Stimulated activated CD4-positive, alpha-beta T cell treated with anti-CD3 and anti-CD28 coated beads, Interleukin-15, amount 100 ng/mL, for 48 hours (primary cell): ENCODE data around the gene ADGRE2.

ENCODE experiments used
- DNase-seq, 2 donors: peaks; one replicate each; pipeline ENCODE4 v3.0.0-alpha.2; 2020; ENCODE audit warnings: low read depth in 2 of 2

Gene ADGRE2

DNA sequence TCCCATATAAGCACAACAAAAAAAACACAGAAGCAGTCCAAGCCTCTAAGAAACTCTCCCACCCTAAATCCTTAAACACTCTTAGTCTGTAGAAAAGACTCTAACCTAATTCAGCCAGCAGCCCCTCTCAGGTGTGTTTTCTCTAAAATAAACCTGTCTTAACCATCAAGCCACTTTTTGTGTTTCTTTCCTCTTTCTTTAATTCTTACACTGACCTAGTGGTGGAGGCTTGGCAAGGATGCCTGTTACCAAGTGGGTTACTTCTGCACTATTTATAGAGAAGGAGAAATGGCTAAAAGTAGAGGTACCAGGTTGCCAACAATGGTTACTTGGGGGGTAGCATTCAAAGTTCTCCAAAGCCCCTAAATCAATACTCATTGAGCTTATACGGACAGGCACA lies 44.8 kb downstream of the ADGRE2 start:
- no peak for DNase-seq

DNA sequence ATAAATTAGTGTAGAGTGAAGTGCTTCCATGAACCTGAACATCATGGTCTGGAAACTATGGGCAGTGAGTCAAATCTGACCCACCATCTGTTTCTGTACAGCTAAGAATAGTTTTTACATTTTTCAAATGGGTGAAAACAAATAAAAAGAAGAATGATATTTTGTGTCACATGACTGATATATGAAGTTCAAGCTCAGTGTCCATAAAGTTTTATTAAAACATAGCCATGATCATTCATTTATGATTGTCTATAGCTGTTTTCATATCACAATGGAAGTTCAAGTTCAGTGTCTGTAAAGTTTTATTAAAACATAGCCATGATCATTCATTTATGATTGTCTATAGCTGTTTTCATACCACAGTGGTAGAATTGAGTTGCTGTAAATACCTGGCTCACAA lies 45.9 kb downstream of the ADGRE2 start:
- DNase-seq = no peak

DNA sequence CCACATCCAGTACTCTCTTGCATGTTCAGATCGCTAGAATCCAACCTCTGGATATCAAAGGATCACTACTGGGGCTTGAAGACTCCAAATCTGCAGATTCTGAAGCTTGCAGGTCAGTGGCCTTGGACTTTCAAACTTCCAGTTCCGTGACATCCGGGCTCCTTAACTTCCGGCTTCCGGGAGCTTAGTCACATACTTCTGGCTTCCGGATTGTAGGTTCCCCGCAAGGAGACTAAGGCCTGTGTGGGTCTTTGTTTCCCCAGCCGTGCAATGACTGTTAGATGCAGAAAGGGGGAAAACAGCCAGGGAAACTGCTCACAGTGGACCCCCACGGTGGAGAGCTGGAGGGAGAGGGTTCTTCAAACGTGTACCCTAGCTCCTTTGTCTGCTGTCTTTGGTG lies 47.2 kb downstream of the ADGRE2 start:
- no peak for DNase-seq

DNA sequence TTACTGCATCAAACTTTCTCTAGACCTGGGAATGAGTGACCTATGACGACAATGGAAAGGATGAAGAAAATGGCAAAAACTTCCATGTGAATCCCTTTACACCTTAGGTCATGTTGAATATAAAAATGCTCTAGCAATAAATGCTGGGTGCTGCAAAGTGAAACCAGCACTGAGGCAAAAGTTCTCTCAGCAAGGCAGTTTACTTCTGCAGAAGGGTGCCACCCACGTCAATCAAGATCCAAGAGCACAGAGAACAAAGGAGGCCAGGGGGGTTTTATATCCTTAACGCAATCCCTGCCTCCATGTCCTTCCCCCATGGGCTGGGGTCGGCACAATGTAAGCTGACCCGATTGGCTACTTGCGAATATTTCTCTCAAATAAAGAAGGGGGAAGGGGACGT lies 49.8 kb downstream of the ADGRE2 start:
- DNase-seq = no peak

DNA sequence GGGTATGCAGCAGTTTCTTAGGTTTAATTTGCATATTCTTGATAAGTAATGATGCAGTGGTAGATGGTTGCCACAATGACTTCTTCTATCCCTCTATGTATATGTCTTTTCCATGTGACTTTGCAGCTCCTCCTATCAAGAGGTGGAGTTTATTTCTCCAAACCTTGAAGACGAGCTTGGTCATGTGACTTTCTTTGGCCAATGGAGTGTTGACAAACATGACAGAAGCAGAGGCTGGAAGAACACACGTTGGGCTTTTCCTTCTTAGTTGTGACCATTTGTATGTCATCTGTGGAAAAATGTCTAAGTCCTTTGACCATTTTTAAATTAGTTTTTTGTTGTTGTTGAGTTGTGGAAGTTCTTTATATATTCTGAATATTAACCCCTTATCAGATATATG lies 56.2 kb downstream of the ADGRE2 start:
- no peak for DNase-seq

DNA sequence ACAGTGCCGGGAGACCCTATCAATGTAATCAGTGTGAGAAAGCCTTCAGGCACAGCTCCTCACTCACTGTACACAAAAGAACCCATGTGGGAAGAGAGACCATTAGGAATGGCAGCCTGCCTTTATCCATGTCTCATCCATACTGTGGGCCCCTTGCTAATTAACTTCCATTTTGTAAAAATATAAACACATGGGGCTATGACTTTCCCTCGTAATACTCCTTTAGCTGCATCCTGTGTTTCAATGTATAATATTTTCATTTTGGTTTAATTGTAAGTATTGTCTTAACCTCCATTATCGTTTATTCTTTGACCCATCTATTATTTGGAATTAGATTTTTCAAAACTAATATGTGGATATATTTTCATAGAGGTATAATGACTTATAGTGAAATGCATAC lies 59.2 kb downstream of the ADGRE2 start:
- DNase-seq = no peak

DNA sequence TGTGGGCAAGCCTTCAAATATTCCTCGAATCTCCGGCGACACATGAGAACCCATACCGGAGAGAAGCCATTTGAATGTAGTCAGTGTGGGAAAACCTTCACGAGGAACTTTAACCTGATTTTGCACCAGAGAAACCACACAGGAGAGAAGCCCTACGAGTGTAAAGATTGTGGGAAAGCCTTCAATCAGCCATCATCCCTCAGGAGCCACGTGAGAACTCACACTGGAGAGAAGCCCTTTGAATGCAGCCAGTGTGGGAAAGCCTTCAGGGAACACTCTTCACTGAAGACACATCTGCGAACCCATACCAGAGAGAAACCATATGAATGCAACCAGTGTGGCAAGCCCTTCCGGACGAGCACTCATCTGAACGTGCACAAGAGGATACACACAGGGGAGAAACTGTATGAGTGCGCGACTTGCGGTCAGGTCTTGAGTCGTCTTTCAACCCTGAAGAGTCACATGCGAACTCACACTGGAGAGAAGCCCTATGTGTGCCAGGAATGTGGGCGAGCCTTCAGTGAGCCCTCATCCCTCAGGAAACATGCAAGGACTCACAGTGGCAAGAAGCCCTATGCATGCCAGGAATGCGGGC lies 59.7 kb downstream of the ADGRE2 start:
- DNase-seq = no peak

DNA sequence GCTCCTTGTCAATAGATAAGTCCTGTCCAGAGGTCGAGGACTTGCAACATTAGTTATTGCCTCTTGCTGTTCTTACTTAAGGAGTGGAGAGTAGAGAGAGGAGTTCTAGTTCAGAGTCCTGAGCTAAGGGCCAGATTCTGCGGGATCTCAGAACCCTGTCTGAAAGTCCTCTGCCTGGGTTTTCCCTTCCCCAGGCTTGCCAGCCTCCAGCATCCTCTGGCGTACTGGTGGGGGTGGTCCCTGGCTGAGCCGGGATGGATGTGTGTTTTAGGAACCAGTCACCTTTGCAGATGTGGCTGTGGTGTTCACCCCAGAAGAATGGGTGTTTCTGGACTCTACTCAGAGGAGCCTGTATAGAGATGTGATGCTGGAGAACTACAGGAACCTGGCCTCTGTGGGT lies 62.5 kb downstream of the ADGRE2 start:
- DNase-seq = no peak

DNA sequence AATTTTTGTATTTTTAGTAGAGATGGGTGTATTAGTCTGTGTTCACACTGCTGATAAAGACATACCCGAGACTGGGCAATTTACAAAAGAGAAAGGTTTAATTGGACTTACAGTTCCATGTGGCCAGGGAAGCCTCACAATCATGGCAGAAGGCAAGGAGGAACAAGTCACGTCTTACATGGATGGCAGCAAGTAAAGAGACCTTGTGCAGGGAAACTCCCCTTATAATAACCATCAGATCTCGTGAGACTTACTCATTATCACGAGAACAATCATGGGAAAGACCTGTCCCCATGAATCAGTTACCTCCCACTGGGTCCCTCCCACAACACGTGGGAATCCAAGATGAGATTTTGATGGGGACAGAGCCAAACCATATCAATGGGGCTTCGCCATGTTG lies 73.9 kb downstream of the ADGRE2 start:
- DNase-seq = no peak

DNA sequence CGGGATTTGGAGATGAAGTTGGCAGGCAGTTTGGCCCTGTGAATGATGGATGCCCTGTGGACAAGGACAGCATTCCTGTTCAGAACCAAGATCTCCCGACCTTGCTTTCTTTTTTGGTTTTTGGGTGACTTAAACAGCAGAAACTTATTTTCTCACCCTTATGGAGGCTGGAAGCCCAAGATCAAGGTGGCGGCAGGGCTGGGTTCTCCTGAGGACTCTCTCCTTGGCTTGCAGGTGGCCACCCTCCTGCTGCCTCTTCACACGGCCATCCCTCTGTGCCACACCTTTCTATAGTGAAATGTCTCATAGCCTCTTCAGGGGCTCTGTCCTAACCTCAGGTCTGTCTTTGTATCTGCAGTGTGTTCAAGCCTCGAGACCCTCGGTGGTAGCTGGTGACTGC lies 74.5 kb downstream of the ADGRE2 start:
- no peak for DNase-seq

DNA sequence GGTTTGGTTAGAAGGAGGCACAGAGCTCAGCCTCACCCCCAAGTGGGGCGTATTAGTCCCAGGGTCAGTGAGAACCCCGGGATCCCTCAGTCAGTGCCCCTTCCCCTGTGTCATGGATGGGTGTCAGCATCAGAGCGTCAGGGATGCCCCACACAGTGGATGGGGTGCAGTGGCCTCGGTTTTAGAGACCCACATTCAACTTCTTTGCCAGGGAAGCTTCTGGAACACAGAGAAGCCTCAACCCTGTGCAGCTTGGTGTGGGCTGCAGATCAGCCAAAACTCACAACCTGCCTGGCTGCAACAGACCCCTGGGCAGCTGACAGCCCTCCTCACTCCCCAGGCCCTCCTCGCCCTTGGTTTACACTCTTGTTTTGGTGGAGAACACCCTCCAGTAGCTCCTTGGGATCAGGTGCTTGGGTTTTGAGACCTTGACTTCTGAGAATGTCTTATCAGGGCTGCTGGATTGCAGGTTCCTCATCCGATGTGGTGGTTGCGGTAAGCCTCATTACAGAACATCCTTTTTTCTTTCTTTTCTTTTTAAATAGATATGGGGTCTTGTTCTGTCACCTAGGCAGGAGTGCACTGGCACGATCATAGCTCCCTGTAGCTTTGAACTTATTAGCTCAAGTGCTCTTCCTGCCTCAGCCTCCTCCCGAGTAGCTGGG lies 77.5 kb downstream of the ADGRE2 start:
- DNase-seq = no peak

DNA sequence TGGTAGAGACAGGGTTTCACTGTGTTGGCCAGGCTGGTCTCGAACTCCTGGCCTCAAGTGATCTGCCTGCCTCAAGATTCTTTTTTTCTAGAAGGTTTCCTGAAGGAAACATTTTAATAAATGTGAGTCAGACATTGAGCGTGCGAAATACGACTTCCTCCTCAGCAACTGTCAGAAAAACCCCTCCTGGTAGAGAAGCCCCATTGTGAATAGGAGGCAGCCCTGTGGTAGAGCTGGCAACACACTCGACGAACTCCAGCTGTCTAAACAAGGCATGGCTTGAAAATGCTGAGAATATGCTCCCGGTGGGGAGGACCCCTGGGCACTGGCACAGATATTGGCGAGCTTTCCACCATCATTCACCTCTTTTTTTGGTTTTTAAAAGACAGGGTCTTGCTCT lies 78.7 kb downstream of the ADGRE2 start:
- DNase-seq = no peak

DNA sequence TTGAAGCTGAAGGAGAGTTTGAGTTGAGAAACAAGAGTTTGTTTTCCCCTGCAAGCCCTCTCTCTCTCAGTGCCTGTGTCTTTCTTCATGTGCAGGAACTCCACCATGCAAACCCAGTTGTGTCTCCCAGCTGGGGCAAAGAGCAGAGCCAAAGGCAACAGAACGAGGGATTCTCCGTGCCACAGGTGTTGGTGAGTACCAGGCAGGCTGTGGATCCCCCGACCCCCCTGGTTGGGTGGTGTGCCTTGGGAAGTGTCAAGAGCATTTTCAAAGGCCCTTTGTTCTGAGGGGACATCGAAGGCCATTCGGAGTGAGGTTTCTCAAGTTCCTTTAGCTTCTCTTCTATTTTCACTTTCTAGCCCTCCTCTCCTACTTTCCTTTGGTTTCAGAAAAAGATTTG lies 82.9 kb downstream of the ADGRE2 start:
- DNase-seq = no peak

DNA sequence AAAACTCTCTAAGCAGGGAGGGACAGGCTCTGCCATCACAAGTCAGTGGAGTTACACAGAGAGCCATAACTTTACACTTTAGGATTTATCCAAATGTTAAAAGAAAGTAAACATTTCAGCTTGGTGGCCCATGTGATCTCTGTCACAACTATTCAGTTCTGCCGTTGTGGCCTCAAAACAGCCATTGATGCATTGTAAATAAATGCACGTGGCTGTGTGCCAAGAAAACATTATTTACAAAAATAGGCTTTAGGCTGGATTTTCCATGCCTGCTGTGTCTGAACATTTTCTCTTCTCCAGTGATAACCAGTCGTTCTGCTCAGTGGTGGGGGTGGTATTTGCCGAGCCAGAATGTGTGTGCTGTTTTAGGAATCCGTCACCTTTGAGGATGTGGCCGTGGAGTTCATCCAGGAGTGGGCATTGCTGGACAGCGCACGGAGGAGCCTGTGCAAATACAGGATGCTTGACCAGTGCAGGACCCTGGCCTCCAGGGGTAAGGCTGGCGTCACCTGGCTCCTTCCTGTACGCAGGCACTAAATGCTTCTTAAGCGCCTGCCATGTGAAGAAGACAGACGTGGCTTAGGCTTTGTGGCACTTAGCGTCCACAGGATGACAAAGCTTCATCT lies 83.6 kb downstream of the ADGRE2 start:
- DNase-seq = no peak

DNA sequence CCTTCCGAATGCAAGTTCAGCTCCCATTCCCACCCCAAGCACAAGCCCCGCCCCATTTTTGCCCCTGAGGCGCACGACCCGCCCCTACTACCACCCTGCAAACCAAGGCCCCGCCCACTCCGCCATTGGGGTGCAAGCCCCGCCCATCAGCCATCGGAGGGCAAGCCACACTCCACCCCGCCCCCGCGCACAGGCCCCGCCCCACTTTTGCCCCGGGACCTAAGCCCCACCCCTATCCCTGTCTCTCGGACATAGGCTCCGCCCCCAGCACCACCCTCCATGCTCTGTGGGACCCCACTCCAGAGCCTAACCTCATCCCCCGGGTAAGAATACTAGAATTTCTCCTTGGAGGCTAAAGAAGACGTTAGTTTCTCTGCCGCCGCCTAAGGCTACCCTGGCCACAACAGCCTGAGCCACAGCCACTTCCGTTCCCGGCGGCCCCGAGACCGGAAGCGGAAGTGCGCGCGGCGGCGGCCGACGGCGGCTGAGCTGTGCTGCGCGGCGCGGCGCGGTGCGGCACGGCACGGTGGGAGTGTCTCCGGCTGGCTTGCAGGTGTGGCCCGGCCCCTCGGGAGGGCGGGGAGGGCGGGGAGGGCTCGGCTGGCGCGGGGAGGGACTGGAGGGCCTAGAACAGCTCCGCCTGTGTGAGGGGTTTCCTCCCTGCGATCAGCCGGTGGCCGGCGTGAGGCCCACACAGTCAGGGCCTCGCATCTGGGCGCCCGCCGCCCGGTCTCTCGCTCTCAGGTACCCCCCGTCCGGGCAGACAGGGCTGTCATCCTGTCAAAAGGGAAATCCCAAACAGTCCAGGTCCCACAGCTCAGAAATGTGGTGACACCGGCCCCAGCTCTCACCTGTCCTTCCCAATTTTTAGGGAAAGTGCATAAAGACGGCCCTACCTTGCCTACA lies 88.5 kb downstream of the ADGRE2 start, which contains the start of gene ZNF333:
TSS of gene ZNF333 (plus strand) at position 451 of the 906 bp plus-strand sequence. CDS start 3,444 bp downstream, outside the sequence.
- DNase-seq = peak; percentile 98 to 100

DNA sequence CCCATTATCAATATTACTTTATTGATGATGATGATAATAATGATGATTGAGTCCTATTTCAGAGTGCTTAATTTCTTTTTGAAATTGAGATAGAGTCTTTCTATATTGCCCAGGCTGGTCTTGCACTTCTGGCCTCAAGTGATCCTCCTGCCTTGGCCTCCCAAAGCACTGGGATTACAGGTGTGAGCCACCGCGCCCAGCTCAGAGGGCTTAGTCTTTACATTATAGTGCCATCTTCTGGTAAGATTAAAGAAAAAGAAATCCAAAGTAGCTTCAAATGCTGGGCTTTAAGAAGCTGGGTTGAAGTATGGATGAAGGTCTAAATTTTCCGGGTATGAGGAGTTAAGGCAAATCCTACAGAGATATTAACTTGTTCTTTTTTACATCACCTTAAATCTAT lies 91.9 kb downstream of the ADGRE2 start:
- peak; percentile 7 to 8 for DNase-seq

DNA sequence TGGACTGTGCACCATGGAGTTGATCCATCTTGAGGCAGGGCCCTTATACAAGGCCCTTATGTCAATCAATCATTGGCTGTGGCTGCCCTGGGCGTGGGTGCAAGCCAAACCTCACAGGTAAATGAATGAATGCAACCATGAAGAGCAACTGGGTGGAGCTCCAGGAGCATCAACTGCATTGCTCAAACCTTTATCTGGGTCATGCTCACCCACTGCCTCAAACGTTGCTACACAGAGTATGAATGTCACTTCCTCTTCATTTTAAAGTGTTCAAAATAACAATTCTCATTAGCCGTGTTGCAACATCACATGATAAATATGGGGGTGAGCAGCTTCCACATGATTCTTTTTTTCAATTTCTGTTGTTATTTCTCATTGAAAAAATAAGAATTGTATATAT lies 94.9 kb downstream of the ADGRE2 start:
- no peak for DNase-seq
